Colonic mucosa (tissue), 4 donors: ENCODE results near the gene PMM2. TPM values are rescaled to one million over a fixed set of nuclear protein-coding genes. Genes with fewer than 3 reads are reported as not detected.

Experiments
- DNase-seq: peaks from one replicate; pipeline ENCODE4 v3.0.0-alpha.2; 2020
- H3K27ac ChIP-seq: fragments of 200-600 bp; one replicate; pipeline ENCODE4 v1.8.0; 2021
- H3K27me3 ChIP-seq: fragments of 200-600 bp; one replicate; pipeline ENCODE4 v1.8.0; 2021
- H3K36me3 ChIP-seq: fragments of 200-600 bp; one replicate; pipeline ENCODE4 v1.8.0; 2021
- H3K4me1 ChIP-seq: fragments of 200-600 bp; one replicate; pipeline ENCODE4 v1.8.0; 2021; ENCODE audit warnings: mild to moderate bottlenecking
- H3K4me3 ChIP-seq: fragments of 200-600 bp; one replicate; pipeline ENCODE4 v1.8.0; 2021
- H3K9ac ChIP-seq, 2 donors: one replicate each; pipeline ENCODE4 v1.7.0; 2013; ENCODE audit warnings: control low read depth in 2 of 2, low read depth in 2 of 2, low read length in 2 of 2
- H3K9me3 ChIP-seq: fragments of 200-600 bp; one replicate; pipeline ENCODE4 v1.8.0; 2021
- intact Hi-C: fragments of 100-400 bp; cut with DNase I; formaldehyde crosslinking; loops from one replicate; pipeline ENCODE4 v1.14.1; 2022
- total RNA-seq, 2 donors: library from RNA; stranded (reverse); fragmentation: NEBNext Ultra II Directional in 1 of 2; extraction: Animal tissue kit (Norgen Biotek cat#: 25700) in 1 of 2; gene quantifications; one replicate each; pipeline ENCODE4 v1.2.1, GENCODE V29; 2021
- TF ChIP-seq, protein P1 (sequence below): fragments of 200-600 bp; IDR thresholded peaks from one replicate; pipeline ENCODE4 v1.8.0; 2022; ENCODE audit warnings: antibody characterized with exemption, mild to moderate bottlenecking
- donor health status: healthy.
- donor health status: DM: no; HTN: no; CAD: no.
- donor health status: DM: no; HTN: no; CAD: no.

Gene PMM2
- total RNA-seq, 2 donors from 2014 or later: 60.7 to 88.1 TPM

DNA sequence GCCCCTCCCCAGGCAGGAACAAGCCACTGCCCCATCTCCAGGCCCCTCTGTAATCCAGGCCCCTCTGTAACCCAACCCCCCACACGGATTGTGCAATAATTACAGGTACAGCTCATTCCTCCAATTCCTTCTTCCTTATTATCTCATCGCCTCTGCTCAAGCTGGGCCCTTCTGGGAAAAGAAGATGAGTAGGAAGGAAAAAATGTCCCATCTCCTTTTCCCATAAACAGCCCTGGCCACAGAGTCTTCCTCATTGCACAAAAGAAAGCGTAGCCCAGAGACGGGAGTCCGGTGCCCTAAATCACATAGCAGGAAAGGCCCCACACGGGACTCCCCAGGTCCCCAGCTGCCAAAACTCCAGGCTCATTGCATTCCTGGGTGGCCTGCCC lies 80.9 kb downstream of the PMM2 start:
- H3K4me3 ChIP-seq: no peak overlapping the region
- H3K9me3 ChIP-seq: no peaks in the 10 kb centered on the region
- H3K27me3 ChIP-seq: no peaks in the 10 kb centered on the region
- intact Hi-C loops: no loop called here
- H3K9ac ChIP-seq: no peak overlapping the region
- no peaks in the 10 kb centered on the region for H3K36me3 ChIP-seq
- no peaks in the 10 kb centered on the region for H3K4me1 ChIP-seq
- DNase-seq: no peak
- TF ChIP-seq, protein P1, sequence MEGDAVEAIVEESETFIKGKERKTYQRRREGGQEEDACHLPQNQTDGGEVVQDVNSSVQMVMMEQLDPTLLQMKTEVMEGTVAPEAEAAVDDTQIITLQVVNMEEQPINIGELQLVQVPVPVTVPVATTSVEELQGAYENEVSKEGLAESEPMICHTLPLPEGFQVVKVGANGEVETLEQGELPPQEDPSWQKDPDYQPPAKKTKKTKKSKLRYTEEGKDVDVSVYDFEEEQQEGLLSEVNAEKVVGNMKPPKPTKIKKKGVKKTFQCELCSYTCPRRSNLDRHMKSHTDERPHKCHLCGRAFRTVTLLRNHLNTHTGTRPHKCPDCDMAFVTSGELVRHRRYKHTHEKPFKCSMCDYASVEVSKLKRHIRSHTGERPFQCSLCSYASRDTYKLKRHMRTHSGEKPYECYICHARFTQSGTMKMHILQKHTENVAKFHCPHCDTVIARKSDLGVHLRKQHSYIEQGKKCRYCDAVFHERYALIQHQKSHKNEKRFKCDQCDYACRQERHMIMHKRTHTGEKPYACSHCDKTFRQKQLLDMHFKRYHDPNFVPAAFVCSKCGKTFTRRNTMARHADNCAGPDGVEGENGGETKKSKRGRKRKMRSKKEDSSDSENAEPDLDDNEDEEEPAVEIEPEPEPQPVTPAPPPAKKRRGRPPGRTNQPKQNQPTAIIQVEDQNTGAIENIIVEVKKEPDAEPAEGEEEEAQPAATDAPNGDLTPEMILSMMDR: no peak
- H3K27ac ChIP-seq: no peak overlapping the region

DNA sequence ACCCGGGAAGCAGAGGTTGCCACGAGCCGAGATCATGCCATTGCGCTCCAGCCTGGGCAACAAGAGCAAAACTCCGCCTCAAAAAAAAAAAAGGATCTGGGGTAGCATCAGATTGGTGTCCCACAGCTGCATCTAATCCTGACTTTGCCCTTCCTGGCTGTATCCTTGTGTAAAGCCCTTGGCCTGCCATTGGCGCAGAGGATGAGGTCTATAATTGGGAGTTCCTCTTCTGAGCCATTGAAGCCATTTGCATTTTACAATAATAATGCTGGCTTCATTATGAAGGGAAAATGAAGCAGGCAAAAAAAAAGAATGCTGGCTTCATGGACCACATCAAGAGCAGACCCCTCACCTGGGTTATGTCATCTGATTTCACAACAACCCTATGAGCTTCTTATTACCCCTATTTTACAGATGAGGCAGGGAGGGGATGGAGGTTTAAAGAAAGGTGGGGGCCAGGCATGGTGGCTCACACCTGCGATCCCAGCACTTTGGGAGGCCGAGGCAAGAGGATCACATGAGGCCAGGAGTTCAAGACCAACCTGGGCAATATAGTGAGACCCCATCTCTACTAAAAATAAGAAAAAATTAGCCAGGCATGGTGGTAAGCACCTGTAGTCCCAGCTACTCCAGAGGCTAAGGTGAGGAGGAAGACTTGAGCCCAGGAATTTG lies 83.3 kb downstream of the PMM2 start:
- no peaks in the 10 kb centered on the region for H3K27me3 ChIP-seq
- H3K4me1 ChIP-seq: peaks cover 13% of the 10 kb centered on the region
- no peak overlapping the region for H3K4me3 ChIP-seq
- no peaks in the 10 kb centered on the region for H3K9me3 ChIP-seq
- H3K36me3 ChIP-seq: no peaks in the 10 kb centered on the region
- intact Hi-C loops: loop anchor here (5.0 kb wide), 3 partner anchors 84 to 314 kb away; partner anchors contain the start of genes PMM2 and TMEM186
- no peak for DNase-seq
- H3K9ac ChIP-seq: no peak overlapping the region
- no peak overlapping the region for H3K27ac ChIP-seq
- TF ChIP-seq, protein P1: no peak

DNA sequence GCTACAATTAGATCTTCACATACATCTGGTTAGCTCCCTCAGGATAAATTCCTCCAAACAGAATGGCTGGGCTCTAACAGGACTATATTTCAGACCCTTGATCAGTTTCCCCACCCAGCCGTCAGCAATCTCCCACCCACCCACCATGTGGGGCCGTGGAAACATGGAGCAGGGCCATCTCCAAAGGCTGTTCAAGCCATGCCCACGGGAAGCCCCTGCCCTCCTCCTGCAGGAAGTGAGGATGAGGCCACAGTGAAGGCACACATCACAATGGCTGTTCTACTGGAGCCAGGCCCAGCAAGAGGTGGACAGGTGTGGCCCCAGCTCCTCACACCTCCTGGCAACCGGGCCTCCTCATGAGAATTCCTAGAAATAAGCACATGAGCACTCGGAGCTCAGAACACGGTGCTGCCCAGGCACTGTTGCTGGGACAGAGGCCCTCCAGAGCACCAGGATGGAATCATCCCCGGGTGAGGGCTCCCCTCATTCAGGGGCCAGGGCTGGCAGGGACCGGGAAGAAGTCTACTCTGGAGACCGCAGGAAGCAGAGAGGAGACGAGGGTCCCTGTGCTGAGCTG lies 84.5 kb downstream of the PMM2 start, which contains the start of gene LITAFD:
LITAFD (plus strand) TSS at position 311 of the 577 bp plus-strand sequence. CDS start 2,005 bp downstream, outside the sequence.
- no peak within 1 kb of the TSS for H3K27ac ChIP-seq
- intact Hi-C loops: loop anchor here (5.0 kb wide), 3 partner anchors 85 to 315 kb away; partner anchors contain the start of genes PMM2 and TMEM186
- DNase-seq: no peak

DNA sequence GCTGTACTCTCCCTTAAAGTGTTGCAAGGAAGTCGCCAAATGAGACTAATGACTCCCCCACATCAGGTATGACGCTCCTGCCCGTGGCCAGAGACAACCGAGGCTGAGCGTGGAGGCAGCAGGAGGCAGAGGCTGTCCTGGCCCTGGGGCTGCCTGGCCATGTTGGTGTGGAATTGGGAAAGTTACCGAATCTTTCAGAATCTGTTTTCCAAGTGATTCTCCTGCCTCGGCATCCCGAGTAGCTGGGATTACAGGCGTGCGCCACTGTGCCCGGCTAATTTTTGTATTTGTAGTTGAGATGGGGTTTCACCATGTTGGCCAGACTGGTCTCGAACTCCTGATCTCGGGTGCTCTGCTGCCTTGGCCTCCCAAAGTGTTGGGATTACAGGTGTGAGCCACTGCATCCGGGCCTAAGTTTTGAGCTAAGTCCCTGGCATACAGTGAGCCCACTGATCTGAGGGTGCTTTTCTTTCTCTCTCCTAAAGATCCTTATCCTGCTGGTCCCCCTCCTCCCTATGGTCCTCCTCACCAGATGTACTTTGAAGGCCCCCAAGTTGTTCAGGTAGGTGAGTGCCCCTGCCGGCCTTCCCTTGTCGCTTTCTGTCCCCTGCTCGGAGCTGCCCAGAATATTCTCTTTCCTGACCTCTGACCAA lies 85.2 kb downstream of the PMM2 start:
- Histone ChIP-seq H3K27ac (no peak overlapping the region), H3K4me1 (peaks cover 13% of the 10 kb centered on the region), H3K36me3 (no peaks in the 10 kb centered on the region), H3K9me3 (no peaks in the 10 kb centered on the region), H3K27me3 (no peaks in the 10 kb centered on the region), H3K4me3 (no peak overlapping the region), H3K9ac (no peak overlapping the region)
- intact Hi-C loops: loop anchor here (5.0 kb wide), 3 partner anchors 86 to 316 kb away; partner anchors contain the start of genes PMM2 and TMEM186
- TF ChIP-seq, protein P1: no peak
- no peak for DNase-seq

More for the DNA sequence above, 84.5 kb downstream of the PMM2 start, which contains the start of gene LITAFD:
- Histone ChIP-seq H3K9ac (no peak within 1 kb of the TSS), H3K4me1 (peaks cover 13% of the 10 kb centered on the region), H3K9me3 (no peaks in the 10 kb centered on the region), H3K36me3 (no peaks in the 10 kb centered on the region), H3K4me3 (no peak within 1 kb of the TSS), H3K27me3 (no peaks in the 10 kb centered on the region)
- TF ChIP-seq, protein P1: no peak

DNA sequence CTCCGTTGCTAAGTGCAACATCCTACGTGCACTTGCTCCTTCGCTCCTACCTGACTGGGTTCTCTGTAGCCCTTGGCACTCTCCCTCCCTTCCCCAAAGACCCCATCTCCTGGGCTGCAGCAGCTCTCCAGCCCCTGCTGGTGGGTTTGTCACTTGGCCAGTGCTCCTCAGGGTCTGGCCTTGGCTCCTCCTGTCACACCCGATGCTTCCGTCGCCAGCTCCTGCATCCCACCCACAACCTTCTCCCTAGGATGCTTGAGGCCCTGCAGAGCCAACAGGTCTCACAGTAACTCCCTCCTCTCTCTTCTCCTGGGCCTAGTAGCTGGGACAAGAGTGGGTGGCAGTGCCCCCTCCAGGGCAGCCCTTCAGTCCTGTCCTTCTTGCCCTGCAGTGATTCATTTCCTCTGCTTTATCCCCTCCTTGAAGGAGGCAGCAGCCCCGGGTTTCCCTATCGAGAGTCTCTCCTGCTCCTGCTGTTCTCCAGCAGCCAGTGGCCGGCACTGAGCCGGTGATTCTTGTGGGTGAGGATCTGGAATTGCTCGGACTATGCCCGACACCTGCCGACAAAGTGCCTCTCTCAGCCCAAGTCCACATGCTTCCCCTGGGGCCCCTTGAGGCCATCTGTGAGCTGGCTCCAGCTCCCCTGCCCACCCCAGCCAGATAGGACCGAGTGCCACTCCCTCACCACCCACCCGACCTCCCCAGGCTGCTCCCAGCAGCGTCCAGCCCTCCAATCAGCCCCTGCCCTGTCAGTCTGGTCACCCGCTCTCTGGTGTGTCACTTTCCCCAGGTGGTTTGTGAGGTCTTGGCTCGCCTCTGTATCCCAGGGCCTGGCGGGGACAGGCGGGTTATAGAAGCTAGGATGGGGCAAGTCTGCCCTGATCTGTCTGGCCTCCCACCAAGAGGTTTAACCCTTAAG lies 88.3 kb downstream of the PMM2 start:
- no peaks in the 10 kb centered on the region for H3K27me3 ChIP-seq
- DNase-seq: no peak
- peak overlapping the region; percentile 9 to 24 for H3K9ac ChIP-seq
- no peak overlapping the region for H3K4me3 ChIP-seq
- intact Hi-C loops: no loop called here
- H3K9me3 ChIP-seq: no peaks in the 10 kb centered on the region
- TF ChIP-seq, protein P1: no peak
- peaks cover 13% of the 10 kb centered on the region for H3K4me1 ChIP-seq
- no peak overlapping the region for H3K27ac ChIP-seq
- no peaks in the 10 kb centered on the region for H3K36me3 ChIP-seq
